ENCODE data around the gene LDB2. TPM values are rescaled to one million over a fixed set of nuclear protein-coding genes. Genes with fewer than 3 reads are reported as not detected.
A peak's percentile ranks its signal among the peaks of the same experiment; 100 is the strongest.

The LDB2 gene
- total and polyA plus RNA-seq, 2 of the 8 experiments (the other 6 are each of a cell fraction or from before 2014, with no cell fraction given): 57.0 to 140 TPM

- FAIRE-seq (no peak), DNase-seq (ENCODE audit: low read depth in 1 of 2, low spot score in 2 of 2) (no peak)
- Histone ChIP-seq H4K20me1 (replicated peaks in 1 of 2; ENCODE audit: control insufficient read depth in 1 of 2, insufficient read depth in 2 of 2, low read length in 2 of 2) (no peaks in the 10 kb centered on the region), H4K91ac (replicated peaks; ENCODE audit: insufficient read length, low read length) (no peak overlapping the region), H3K9ac (replicated peaks in 1 of 4; ENCODE audit: extremely low read depth in 1 of 4, low read depth in 3 of 4, low read length in 3 of 4) (peak overlapping the region in 1 of 4 experiments; percentile 43; a peak in 1 of 7 replicates), H3K9me3 (ENCODE audit: insufficient read depth in 2 of 2, low read depth in 1 of 2, low read length in 1 of 2) (no peaks in the 10 kb centered on the region), H3K4me2 (ENCODE audit: insufficient read depth in 1 of 2, low read depth in 2 of 2, low read length in 2 of 2) (no peak overlapping the region; a peak in 1 of 4 replicates), H2BK5ac (ENCODE audit: low read depth, low read length) (no peak overlapping the region), H3K56ac (replicated peaks; ENCODE audit: insufficient read length, low read depth, low read length) (no peak overlapping the region), H2AK5ac (ENCODE audit: low read depth, low read length) (no peak overlapping the region), H2BK15ac (ENCODE audit: low read length) (no peak overlapping the region), H3K23me2 (ENCODE audit: low read depth, low read length) (no peaks in the 10 kb centered on the region), H3K23ac (ENCODE audit: insufficient read length) (no peak overlapping the region), H3K79me2 (ENCODE audit: control insufficient read depth in 1 of 2, insufficient read depth in 2 of 2, low read length in 2 of 2) (peaks cover 7 to 75% of the 10 kb centered on the region in 2 experiments; a peak in 3 of 4 replicates), H4K8ac (ENCODE audit: extremely low read depth, insufficient read depth, low read length) (no peak overlapping the region), H2BK20ac (ENCODE audit: low read length) (peak overlapping the region; percentile 40; the same call in 1 of the 2 replicates), H2AFZ (ENCODE audit: low read length) (no peak overlapping the region), H3K4ac (replicated peaks; ENCODE audit: insufficient read length, low read depth, low read length) (no peak overlapping the region), H3K27me3 (replicated peaks in 1 of 4; ENCODE audit: control insufficient read depth in 3 of 4, extremely low read depth in 1 of 4, insufficient read depth in 3 of 4, low read length in 3 of 4) (no peaks in the 10 kb centered on the region), H3K27ac (ENCODE audit: low read depth, low read length) (no peak overlapping the region), H3K36me3 (ENCODE audit: control insufficient read depth in 2 of 4, insufficient read depth in 4 of 4, low read length in 3 of 4) (peaks cover 0 to 10% (median under 1%) of the 10 kb centered on the region in 4 experiments; a peak in 3 of 8 replicates), H2BK120ac (replicated peaks; ENCODE audit: low read depth, low read length) (no peak overlapping the region), H3K4me1 (replicated peaks in 1 of 4; ENCODE audit: control insufficient read depth in 3 of 4, insufficient read depth in 4 of 4, low read length in 3 of 4) (peaks cover 0 to 17% (median 2%) of the 10 kb centered on the region in 4 experiments; a peak in 3 of 7 replicates), H2BK12ac (ENCODE audit: low read depth, low read length) (0 out of 2 replicates have a peak overlapping the region, but pooled peaks have one; percentile 23), H3K79me1 (ENCODE audit: low read depth, low read length) (peaks cover 5% of the 10 kb centered on the region; the same call in 1 of the 2 replicates), H4K5ac (ENCODE audit: insufficient read length, low read depth, low read length) (no peak overlapping the region), H3K14ac (ENCODE audit: insufficient read length) (no peak overlapping the region), H3K18ac (ENCODE audit: extremely low read depth, low read length) (0 out of 2 replicates have a peak overlapping the region, but pooled peaks have one; percentile 17), H3K4me3 (ENCODE audit: extremely low read depth in 1 of 4, insufficient read depth in 2 of 4, low read depth in 3 of 4, low read length in 4 of 4) (no peak overlapping the region)
- CTCF ChIA-PET (ENCODE audit: partially characterized antibody): interaction anchor here (1.1 to 1.7 kb wide), 5 partner anchors 9 to 26 kb away, joined by 3 to 6 read pairs (median 4); no protein-coding TSS in a partner anchor
- 93% methylated on average over 2 of the region's 2 CpGs; no CpG with 5 or more reads in 1 of the 2 experiments for WGBS, 2 experiments (ENCODE audit: extremely low coverage in 1 of 2, insufficient coverage in 1 of 2, insufficient read length in 1 of 2, insufficient replicate concordance in 2 of 2, low coverage in 1 of 2, low lambda C conversion rate in 2 of 2, missing lambda C conversion rate in 1 of 2)
- POLR2A ChIA-PET (ENCODE audit: partially characterized antibody): interaction anchor here (1.1 to 2.0 kb wide), 2 partner anchors 16 to 41 kb away, joined by 3 to 7 read pairs; no protein-coding TSS in a partner anchor
- no peak for TF ChIP-seq NANOG (IDR thresholded peaks at IDR 0.05; ENCODE audit: insufficient read depth, low read depth, low read length, poor library complexity, severe bottlenecking)
Observed at GRCh38 chr4:16890651-16891050, 7.8 kb downstream of the LDB2 start.

Data from H1 (cell line).